Measurements from ENCODE around the gene SLC12A8. TPM values are rescaled to one million over a fixed set of nuclear protein-coding genes. Genes with fewer than 3 reads are reported as not detected.

The SLC12A8 gene
- total and polyA plus RNA-seq, 2 donors (not counting 1 experiment from before 2014, with no cell fraction given), result 15.1 to 19.5 TPM

DNA sequence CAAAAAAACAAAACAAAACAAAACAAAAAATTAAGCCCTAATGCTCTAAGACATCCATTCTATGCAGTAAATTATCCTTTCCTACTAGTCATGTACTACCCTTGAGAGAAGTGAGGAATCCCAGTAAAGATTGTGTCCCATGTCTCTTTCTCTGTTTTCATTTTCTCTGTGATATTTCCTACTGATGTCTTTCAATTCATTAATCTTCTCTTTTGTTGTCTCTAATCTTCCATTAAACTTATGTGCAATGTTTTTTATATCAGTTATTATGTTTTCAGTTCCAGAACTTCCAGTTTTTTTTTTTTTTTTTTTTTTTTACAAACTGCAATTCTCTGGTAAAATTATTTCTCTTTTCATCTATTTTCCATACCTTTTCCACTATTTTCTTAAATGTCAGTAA lies 44.1 kb upstream of the SLC12A8 start:
- H3K4me3 ChIP-seq (replicated peaks in 1 of 4; ENCODE audit: control extremely low read depth in 1 of 4, insufficient read depth in 1 of 4, low read depth in 3 of 4, low read length in 4 of 4), result no peak overlapping the region
- H3K4me2 ChIP-seq (ENCODE audit: extremely low read depth, insufficient read depth, low read length), result no peak overlapping the region
- H3K27me3 ChIP-seq (ENCODE audit: control insufficient read depth, insufficient read depth, low read length), result no peaks in the 10 kb centered on the region
- DNase-seq (ENCODE audit: low read depth in 2 of 2), result no peak
- H3K36me3 ChIP-seq (ENCODE audit: control insufficient read depth, insufficient read depth, low read length), result no peaks in the 10 kb centered on the region
- H4K20me1 ChIP-seq (ENCODE audit: control insufficient read depth, extremely low read depth, insufficient read depth, low read length), result no peaks in the 10 kb centered on the region
- TF ChIP-seq, protein P1, sequence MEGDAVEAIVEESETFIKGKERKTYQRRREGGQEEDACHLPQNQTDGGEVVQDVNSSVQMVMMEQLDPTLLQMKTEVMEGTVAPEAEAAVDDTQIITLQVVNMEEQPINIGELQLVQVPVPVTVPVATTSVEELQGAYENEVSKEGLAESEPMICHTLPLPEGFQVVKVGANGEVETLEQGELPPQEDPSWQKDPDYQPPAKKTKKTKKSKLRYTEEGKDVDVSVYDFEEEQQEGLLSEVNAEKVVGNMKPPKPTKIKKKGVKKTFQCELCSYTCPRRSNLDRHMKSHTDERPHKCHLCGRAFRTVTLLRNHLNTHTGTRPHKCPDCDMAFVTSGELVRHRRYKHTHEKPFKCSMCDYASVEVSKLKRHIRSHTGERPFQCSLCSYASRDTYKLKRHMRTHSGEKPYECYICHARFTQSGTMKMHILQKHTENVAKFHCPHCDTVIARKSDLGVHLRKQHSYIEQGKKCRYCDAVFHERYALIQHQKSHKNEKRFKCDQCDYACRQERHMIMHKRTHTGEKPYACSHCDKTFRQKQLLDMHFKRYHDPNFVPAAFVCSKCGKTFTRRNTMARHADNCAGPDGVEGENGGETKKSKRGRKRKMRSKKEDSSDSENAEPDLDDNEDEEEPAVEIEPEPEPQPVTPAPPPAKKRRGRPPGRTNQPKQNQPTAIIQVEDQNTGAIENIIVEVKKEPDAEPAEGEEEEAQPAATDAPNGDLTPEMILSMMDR (conservative IDR thresholded peaks at IDR 0.05 in 1 of 2, IDR thresholded peaks at IDR 0.05 in 1 of 2; ENCODE audit: low read depth in 1 of 2, low read length in 2 of 2), result no peak
- no peak for TF ChIP-seq EZH2 (IDR thresholded peaks at IDR 0.05; ENCODE audit: low read length, missing control alignments)
- H3K9ac ChIP-seq (ENCODE audit: insufficient read depth, low read length), result no peak overlapping the region
- no peaks in the 10 kb centered on the region for H3K4me1 ChIP-seq (ENCODE audit: control insufficient read depth, extremely low read depth, insufficient read depth, low read length)
- no peaks in the 10 kb centered on the region for H3K9me3 ChIP-seq (ENCODE audit: control insufficient read depth, insufficient read depth, low read depth, low read length)
- H3K27ac ChIP-seq (ENCODE audit: insufficient read depth, low read length), result no peak overlapping the region
- H2AFZ ChIP-seq (ENCODE audit: low read length), result no peak overlapping the region
- H3K79me2 ChIP-seq (ENCODE audit: control insufficient read depth, insufficient read depth, low read length), result no peaks in the 10 kb centered on the region

DNA sequence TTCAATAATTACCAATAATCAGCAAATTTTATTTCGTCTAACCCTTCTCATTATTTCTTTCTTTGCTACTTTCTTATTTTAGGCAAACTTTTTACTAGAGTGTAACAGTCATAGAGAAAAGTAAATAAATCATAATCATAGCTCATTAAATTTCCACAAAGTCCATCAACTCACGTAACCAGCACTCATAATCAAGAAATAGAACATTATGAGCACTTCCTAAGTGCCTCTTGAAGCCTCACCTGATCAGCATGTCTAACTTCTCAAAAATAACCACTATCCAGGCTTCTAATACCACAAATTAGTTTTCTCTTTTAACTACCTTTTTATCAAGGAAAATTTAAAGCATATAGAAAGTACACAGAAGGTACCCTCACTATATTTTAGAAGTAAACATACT lies 38.4 kb upstream of the SLC12A8 start:
- Histone ChIP-seq H3K9me3 (ENCODE audit: control insufficient read depth, insufficient read depth, low read depth, low read length) (no peaks in the 10 kb centered on the region), H3K4me2 (ENCODE audit: extremely low read depth, insufficient read depth, low read length) (no peak overlapping the region), H3K79me2 (ENCODE audit: control insufficient read depth, insufficient read depth, low read length) (no peaks in the 10 kb centered on the region), H3K36me3 (ENCODE audit: control insufficient read depth, insufficient read depth, low read length) (no peaks in the 10 kb centered on the region), H2AFZ (ENCODE audit: low read length) (no peak overlapping the region), H4K20me1 (ENCODE audit: control insufficient read depth, extremely low read depth, insufficient read depth, low read length) (no peaks in the 10 kb centered on the region), H3K27ac (ENCODE audit: insufficient read depth, low read length) (no peak overlapping the region), H3K27me3 (ENCODE audit: control insufficient read depth, insufficient read depth, low read length) (no peaks in the 10 kb centered on the region), H3K9ac (ENCODE audit: insufficient read depth, low read length) (no peak overlapping the region), H3K4me1 (ENCODE audit: control insufficient read depth, extremely low read depth, insufficient read depth, low read length) (no peaks in the 10 kb centered on the region), H3K4me3 (replicated peaks in 1 of 4; ENCODE audit: control extremely low read depth in 1 of 4, insufficient read depth in 1 of 4, low read depth in 3 of 4, low read length in 4 of 4) (no peak overlapping the region)
- no peak for TF ChIP-seq EZH2 (IDR thresholded peaks at IDR 0.05; ENCODE audit: low read length, missing control alignments)
- TF ChIP-seq, protein P1 (conservative IDR thresholded peaks at IDR 0.05 in 1 of 2, IDR thresholded peaks at IDR 0.05 in 1 of 2; ENCODE audit: low read depth in 1 of 2, low read length in 2 of 2), result no peak
- DNase-seq (ENCODE audit: low read depth in 2 of 2), result no peak

DNA sequence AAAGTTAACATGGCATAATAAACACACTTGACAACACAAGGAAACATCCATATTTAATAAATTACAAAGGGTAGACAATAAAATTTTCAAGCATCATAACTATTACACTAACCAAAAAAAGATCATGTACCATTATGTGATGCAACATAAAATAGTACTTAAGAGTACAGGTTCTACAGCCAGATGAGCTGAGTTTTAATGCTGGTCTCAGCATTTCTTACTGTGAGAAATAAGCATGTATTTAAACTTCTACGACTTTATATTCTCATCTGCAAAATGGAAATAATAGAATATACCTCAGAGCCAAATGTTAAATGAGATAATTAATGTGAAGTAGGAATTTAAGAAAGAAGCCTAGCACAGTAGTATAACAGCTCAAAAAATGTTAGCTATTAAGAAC lies 33.7 kb upstream of the SLC12A8 start:
- H4K20me1 ChIP-seq (ENCODE audit: control insufficient read depth, extremely low read depth, insufficient read depth, low read length), result no peaks in the 10 kb centered on the region
- H2AFZ ChIP-seq (ENCODE audit: low read length), result no peak overlapping the region
- no peak for DNase-seq (ENCODE audit: low read depth in 2 of 2)
- no peaks in the 10 kb centered on the region for H3K4me1 ChIP-seq (ENCODE audit: control insufficient read depth, extremely low read depth, insufficient read depth, low read length)
- no peak overlapping the region for H3K9ac ChIP-seq (ENCODE audit: insufficient read depth, low read length)
- H3K27me3 ChIP-seq (ENCODE audit: control insufficient read depth, insufficient read depth, low read length), result no peaks in the 10 kb centered on the region
- H3K27ac ChIP-seq (ENCODE audit: insufficient read depth, low read length), result no peak overlapping the region
- H3K9me3 ChIP-seq (ENCODE audit: control insufficient read depth, insufficient read depth, low read depth, low read length), result no peaks in the 10 kb centered on the region
- no peaks in the 10 kb centered on the region for H3K79me2 ChIP-seq (ENCODE audit: control insufficient read depth, insufficient read depth, low read length)
- TF ChIP-seq, protein P1 (conservative IDR thresholded peaks at IDR 0.05 in 1 of 2, IDR thresholded peaks at IDR 0.05 in 1 of 2; ENCODE audit: low read depth in 1 of 2, low read length in 2 of 2), result no peak
- TF ChIP-seq EZH2 (IDR thresholded peaks at IDR 0.05; ENCODE audit: low read length, missing control alignments), result no peak
- no peaks in the 10 kb centered on the region for H3K36me3 ChIP-seq (ENCODE audit: control insufficient read depth, insufficient read depth, low read length)
- no peak overlapping the region for H3K4me2 ChIP-seq (ENCODE audit: extremely low read depth, insufficient read depth, low read length)
- no peak overlapping the region for H3K4me3 ChIP-seq (replicated peaks in 1 of 4; ENCODE audit: control extremely low read depth in 1 of 4, insufficient read depth in 1 of 4, low read depth in 3 of 4, low read length in 4 of 4)
